T-helper 1 cell (primary cell): ENCODE measurements around the gene AP5S1.
"Not testable (repeated sequence)": the region's sequence is repeated elsewhere in the genome, so short reads cannot be mapped to it uniquely, and the experiment has no call there.

Experiments used
- DNase-seq, 5 donors: peaks; one replicate each; pipeline ENCODE4 v3.0.0-alpha.2; 2012 to 2020

The AP5S1 gene

DNA sequence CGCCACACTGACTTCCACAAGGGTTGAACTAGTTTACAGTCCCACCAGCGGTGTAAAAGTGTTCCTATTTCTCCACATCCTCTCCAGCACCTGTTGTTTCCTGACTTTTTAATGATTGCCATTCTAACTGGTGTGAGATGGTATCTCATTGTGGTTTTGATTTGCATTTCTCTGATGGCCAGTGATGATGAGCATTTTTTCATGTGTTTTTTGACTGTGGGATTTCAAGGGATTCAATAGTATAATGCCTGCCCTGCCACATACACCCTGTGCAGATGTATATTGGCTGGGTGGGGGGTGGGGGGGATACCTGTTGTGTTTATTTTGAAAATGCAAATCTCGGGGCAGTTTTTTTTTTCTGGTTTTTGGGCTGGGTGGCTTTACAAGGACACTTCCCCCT lies 26.2 kb upstream of the AP5S1 start:
- DNase-seq: not testable (repeated sequence)

DNA sequence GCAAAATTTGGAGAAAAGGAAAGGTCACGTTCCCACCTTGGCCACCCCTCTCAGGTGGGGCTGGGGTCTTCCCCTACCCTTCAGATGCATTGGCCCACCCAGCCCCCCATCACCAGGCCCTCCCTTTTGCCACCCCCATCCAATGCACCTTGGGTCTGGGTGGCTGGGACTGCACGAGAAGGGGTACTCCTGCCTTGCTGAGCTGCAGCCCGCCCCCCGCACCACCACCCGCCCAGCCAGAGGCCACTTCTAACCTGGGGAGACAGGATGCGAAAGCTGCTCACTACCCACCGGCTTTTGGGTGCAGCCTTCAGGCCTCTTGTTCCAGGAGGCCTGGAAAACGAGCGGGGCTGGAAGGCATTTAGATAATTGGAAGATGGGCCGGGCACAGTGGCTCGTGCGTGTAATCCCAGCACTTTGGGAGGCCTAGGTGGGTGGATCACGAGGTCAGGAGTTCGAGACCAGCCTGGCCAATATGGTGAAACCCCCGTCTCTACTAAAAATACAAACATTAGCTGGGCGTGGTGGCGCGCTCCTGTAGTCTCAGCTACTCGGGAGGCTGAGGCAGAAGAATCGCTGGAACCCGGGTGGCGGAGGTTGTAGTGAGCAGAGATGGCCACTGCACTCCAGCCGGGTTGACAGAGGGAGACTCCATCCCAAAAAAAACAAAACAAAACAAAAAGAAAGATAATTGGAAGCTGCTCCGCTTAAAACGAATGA lies 25.5 kb upstream of the AP5S1 start:
- DNase-seq: no peak

DNA sequence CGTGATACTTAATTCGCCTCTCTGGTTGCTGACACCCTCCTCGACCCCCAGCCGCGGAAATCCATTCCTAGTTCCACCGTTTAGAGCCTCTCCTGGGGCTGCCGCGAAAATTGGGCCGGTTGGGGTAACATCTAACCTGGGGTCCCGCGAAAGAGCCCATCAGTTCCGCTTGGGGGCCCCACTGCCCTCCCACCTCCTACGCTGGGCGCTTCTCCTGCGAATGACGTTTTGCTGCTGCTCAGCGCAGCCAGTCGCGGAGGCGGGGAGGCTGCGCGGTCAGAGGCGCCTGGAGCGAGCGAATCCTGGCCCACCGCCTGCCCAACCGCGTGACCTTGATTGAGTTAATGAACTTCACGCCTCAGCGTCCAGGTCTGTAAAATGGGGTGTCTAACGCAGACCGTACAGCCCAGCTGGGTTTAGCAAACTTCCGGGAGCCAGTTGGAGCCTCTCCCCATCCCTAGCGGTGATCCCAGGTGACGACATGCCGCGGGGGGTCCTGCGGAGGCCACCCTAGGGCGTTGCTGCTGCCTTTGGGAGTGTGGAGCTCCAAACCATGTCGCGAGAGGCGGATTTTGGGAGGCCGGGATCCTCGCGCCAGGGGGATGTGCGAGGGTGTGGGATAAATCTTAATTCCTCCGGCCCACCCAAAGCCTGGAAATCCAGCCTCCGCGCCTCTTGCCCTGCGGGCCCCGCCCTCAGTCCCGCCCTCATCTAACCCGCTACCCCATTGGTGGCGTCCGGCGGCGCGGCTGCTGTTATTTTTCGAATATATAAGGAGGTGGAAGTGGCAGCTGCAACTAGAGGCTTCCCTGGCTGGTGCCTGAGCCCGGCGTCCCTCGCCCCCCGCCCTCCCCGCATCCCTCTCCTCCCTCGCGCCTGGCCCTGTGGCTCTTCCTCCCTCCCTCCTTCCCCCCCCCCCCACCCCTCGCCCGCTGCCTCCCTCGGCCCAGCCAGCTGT lies 24.6 kb upstream of the AP5S1 start, which contains the start of gene CDC25B:
Gene CDC25B (plus strand): TSS at position 800 of the 958 bp plus-strand sequence. CDS start 222 bp downstream, outside the sequence.
- DNase-seq: peak; percentile 80 to 91 (median 86)

DNA sequence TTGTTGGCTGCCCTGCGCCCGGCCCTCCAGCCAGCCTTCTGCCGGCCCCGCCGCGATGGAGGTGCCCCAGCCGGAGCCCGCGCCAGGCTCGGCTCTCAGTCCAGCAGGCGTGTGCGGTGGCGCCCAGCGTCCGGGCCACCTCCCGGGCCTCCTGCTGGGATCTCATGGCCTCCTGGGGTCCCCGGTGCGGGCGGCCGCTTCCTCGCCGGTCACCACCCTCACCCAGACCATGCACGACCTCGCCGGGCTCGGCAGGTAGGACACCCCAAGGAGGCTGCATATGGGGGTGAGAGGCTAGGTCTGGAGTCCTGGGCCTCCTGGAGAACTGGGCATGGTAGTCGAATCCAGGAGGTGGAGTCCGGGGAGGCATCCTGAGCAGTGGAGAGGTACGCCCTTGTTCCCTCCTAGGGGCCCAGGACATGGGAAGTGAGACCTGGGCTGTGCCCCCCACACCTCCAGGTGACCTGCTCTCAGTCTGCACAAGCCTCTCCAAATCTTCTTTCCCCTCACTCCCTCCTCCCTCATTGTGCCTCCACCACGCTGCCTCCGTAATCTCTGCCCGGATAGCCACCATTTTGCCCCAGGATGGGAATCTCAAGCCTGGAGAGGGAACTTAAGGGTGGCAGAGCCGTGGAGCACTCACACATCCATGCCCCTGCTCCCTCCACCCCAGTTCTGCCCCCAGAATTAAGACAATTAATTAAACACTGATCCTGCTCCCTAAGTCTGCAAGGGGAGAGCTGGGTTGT lies 23.7 kb upstream of the AP5S1 start:
- peak in 1 of 5 donors; percentile 38 for DNase-seq

DNA sequence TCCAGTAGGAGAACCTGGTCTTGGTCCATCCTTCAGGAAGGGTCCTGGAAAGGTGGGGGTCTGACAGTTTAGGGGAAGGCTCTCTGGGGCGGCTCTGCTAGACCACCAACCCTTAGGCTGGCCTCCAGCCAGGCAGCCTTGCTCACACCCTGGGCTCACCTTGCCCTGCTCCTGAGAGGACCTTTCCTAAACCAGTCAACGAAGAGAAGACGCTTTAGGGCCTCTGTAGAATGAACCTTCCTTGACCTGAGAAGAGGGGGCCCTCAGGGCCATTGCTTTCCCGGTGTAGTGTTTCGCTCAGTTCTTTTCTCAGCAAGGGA lies 23.2 kb upstream of the AP5S1 start:
- DNase-seq: no peak

DNA sequence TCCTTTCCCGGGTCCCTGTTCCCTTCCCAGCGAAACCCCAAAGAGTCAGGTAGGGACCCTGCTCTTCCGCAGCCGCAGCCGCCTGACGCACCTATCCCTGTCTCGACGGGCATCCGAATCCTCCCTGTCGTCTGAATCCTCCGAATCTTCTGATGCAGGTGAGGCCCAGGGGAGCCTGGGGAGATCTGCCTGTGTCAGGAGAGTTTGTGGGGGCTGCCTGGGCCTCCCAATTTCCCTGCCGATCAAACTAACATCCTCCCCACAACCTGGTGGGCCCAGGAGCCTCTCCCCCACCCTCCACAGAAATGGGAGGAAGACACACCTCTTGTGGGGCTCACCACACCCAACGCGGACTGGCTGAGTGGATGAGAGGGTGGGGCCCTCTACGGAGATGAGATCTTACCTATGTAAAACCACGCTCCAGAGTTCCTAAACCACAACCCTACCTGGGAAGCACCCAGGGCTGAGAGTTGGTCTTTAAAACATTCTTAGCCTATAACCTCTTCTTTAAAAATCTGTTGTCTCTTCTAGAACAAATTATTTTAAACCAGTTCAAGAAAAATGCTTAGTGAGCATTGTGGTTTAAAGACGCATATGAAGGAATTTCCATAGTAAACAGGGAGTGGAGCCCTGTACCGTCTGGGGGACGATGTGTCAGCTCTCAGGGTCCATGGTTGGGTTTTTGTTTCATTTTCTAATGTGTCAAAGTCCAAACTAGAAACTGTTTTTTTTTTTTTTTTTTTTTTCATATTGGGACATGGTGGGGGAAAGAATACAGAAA lies 22.6 kb upstream of the AP5S1 start:
- peak in 1 of 5 donors; percentile 69 for DNase-seq

DNA sequence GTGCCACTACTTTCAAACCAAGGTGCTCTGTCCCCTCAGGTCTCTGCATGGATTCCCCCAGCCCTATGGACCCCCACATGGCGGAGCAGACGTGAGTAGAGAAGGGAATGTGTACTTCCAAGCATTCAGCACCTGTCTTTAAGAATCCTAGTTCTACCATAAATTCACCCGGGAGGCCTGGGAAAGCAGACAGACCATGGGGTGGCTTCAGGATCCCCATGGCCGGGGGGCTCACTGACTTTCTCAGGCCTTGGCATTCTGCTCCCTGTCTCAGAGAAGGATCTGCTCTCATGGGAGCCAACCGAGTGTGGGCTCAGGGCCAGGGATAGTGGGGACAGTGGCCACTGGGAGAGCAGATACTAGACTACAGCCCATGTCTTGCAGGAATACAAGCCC lies 22.0 kb upstream of the AP5S1 start:
- no peak for DNase-seq

DNA sequence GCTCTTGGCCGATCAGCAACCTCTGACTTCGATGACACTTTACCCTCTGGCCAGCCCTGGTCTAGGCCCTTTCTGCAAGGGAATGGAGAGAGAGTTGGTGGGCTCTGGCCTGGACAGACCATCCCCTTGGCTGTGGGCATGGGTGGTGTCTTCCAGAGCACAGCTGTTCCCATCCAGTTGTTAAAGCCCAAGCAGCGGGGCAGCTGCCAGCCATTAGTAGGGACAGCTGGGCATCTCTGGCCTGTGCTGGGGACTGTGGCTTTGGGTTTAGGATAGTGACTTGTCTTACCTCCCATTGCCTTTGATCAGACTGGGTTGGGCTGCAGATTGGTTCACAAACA lies 21.5 kb upstream of the AP5S1 start:
- DNase-seq: no peak

DNA sequence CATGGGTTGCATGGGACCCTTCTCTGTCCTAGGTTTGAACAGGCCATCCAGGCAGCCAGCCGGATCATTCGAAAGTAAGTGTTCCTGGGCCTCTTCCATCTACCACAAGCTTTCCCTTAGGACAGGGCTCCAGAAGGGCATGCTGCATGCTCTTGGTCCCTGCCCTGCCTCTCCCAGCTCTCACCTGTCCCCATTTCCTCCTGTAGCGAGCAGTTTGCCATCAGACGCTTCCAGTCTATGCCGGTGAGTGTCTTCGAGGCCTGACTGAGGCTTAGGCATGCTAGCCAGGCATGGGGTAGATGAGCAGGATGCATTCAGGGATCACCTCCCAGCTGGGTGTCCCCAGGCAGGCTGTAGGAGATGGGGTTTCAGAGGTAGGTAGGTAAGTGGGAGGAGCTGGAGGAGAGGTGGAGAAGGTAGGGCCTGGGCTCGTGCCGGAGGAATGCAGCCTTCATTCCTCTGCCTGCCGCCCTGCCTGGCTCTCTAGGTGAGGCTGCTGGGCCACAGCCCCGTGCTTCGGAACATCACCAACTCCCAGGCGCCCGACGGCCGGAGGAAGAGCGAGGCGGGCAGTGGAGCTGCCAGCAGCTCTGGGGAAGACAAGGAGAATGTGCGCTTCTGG lies 20.0 kb upstream of the AP5S1 start:
- DNase-seq: no peak

DNA sequence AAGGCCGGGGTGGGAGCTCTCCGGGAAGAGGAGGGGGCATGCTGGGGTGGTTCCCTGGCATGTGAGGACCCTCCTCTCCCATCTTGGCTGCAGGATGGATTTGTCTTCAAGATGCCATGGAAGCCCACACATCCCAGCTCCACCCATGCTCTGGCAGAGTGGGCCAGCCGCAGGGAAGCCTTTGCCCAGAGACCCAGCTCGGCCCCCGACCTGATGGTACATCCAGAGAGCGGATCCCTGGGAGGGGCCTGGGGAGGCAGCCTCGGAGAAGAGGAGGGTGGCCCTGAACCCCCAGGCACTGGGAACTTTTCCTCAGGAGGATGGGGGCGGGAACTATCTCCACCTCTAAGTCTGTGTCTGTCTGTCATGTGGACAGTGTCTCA lies 19.5 kb upstream of the AP5S1 start:
- DNase-seq: no peak

DNA sequence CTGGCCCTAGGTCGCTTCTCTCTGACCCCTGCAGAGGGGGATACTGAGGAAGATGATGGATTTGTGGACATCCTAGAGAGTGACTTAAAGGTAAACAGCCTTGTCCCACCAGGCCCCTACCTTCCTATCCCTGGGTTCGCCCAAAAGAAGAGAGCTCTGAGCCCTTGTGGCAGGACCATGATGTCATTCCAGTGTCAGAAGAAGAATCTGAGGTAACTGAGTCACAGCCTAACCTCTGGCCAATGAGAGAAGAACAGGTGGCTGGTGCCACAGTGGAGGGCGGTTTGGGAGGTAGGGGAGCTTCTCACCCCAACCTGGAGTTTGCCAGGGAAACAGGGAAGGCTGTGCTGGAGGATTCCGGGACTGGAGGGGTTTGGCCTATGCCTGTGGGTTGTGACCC lies 19.0 kb upstream of the AP5S1 start:
- DNase-seq: no peak

DNA sequence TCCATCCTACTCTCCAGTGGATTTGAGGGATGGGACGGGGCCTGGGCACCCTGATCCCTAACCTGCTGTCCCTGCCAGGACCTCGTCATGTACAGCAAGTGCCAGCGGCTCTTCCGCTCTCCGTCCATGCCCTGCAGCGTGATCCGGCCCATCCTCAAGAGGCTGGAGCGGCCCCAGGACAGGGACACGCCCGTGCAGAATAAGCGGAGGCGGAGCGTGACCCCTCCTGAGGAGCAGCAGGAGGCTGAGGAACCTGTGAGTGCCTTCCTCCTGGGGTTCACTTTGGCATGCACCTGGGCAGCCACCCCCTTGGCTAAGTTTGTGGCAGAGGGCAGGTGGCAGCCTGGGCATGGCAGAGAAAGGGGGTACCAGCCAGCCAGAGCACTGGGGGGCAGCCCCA lies 18.5 kb upstream of the AP5S1 start:
- DNase-seq: no peak

DNA sequence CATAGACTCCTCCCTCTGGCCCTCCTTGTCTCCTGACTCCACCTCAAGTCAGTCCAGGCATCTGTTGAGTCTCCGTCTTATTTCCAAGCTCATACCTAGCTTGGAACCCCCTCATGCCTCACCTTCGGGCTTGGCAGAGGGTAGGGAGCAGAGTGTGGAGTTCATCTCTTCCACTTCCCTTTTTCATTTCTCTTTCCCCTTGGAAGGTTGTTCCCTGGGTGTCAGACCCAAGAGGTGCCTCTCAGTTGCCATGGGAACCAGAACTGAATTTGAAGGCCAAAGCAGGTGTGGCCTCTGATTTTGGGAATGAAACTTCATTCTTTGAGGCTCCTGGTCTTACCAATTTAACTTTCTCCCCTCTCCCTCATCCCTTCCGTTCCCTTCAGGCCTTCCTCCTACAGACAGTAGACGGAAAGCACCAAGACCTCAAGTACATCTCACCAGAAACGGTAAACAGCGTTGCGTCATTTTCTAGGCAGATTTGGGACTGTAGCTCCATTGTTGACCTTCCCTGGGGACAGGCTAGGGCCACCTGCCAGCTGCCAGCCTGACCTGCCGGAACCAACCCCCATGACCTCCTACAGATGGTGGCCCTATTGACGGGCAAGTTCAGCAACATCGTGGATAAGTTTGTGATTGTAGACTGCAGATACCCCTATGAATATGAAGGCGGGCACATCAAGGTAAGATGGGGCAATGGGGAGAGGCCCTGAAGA lies 17.7 kb upstream of the AP5S1 start:
- DNase-seq: no peak

DNA sequence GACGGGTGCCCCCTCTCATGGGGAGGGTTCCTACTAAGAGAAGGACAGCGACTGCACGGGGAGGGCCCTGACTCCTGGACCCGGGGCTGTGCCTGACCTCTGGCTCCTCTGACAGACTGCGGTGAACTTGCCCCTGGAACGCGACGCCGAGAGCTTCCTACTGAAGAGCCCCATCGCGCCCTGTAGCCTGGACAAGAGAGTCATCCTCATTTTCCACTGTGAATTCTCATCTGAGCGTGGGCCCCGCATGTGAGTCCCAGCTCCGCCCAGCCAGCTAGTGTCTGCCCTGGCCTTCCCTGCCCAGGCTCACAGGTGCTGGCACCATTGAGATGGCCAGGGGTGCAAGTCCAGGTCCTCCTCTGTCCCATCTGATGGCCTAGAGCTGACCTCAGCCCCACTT lies 17.1 kb upstream of the AP5S1 start:
- DNase-seq: no peak

DNA sequence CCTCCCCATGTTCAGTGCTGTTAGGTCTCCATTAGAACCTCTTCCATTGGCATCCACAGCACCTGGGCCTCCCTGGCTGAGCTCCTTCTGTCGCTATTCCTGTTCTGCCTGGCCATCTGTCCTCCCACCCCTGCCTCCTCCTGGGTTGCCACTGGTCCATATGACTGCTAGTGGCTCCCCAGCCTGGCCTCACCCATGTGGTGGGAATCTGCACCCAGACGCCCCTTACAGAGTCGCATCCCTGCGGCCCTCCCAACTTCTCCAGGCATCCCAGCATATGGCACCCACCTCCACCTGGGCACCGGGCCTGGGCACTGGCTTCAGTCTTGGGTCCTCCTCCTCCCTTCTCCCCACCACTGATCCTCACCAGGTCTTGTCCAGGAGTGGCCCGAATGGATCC lies 16.5 kb upstream of the AP5S1 start:
- DNase-seq: no peak

DNA sequence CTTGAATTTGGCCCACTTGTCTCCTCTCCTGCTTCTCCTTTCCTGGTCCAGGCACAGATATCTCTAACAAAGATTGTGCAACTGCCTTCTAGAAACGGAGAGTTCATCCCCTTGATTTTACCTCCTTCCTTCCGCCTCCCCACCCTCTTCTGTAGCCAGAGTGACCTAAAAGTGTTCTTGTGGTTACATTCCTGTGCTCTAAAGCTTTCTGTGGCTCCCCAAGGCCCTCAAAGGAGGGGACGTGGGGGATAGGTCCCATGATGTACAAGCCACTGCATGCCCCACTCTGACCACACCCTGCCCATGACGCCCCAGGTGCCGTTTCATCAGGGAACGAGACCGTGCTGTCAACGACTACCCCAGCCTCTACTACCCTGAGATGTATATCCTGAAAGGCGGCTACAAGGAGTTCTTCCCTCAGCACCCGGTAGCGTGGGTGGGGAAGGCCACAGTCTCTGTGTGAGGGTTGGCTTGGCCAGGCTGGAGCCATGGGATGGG lies 16.0 kb upstream of the AP5S1 start:
- DNase-seq: no peak

DNA sequence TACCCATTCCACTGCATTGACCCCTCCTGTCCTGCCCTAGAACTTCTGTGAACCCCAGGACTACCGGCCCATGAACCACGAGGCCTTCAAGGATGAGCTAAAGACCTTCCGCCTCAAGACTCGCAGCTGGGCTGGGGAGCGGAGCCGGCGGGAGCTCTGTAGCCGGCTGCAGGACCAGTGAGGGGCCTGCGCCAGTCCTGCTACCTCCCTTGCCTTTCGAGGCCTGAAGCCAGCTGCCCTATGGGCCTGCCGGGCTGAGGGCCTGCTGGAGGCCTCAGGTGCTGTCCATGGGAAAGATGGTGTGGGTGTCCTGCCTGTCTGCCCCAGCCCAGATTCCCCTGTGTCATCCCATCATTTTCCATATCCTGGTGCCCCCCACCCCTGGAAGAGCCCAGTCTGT lies 15.6 kb upstream of the AP5S1 start:
- DNase-seq: no peak

DNA sequence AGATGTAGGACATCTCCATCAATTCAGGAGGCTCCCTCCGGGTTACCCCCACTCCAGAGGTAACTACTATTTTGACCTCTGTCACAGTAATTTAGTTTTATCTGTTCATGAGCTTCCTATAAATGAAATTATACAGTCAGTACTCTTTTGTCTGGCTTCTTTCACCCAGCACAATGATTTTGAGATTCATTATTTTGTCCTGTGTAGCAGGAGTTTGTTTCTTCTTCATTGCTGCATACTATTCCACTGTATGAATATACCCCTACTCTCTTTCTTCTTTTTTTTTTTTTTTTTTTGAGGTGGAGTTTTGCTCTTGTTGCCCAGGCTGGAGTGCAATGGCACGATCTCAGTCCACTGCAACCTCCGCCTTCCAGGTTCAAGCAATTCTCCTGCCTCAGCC lies 11.8 kb upstream of the AP5S1 start:
- no peak for DNase-seq

DNA sequence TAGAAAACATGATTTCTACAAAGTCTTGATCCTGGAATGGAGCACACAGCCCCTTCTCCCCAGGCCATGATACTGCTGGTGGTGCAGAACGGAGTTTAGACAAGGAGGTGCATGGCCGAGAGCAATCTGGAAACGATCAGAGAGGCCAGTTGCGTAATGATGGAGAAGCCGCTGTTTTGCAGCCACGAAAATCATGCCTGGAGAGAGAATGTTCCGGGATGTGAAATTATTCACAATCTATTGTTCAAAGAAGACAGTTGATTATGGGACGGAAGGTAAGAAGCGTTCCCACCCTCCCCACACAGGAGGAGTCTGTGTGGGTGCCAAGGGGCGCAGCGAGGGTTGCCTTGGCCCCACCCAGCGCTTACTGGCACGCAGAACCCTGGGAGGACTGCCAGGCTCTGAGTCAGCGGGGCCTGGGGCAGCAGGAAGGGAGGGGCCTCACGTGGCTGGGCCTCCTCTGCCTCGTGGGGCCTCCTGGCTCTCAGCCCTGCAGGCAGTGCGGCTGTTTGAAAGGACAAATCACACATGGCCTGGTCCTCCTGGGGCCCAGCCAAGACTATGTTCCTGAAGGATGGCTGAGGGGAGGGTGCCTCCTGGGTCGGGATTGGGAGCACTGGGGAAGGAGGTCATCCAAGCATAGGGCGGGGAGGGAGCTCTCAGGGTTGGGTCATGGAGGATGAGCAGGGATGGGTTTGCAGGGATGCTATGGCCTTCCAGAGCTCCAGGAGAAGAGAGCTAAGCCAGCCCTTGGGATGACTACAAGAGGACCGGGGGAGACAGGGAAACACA lies 8.7 kb upstream of the AP5S1 start:
- DNase-seq: peak; percentile 80 to 96 (median 87)

DNA sequence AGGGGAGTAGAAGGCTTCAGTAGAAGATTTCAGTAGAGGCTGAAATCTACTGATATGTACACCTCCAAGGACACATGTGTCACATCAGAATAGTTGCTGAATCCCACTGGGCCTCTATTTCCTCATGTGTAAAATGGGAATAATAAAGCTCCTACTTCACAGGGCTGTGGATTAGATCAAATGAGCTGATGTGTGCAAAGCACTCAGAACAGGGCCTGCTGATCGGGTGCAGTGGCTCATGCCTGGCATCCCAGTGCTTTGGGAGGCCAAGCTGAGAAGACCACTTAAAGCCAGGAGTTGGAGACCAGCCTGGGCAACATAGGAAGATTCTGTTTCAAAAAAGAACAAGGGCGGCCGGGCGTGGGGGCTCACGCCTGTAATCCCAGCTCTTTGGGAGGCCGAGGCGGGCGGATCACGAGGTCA lies 8.1 kb upstream of the AP5S1 start:
- DNase-seq: no peak
